ENCODE measurements around the gene RAP1GAP2.

RAP1GAP2 gene

DNA sequence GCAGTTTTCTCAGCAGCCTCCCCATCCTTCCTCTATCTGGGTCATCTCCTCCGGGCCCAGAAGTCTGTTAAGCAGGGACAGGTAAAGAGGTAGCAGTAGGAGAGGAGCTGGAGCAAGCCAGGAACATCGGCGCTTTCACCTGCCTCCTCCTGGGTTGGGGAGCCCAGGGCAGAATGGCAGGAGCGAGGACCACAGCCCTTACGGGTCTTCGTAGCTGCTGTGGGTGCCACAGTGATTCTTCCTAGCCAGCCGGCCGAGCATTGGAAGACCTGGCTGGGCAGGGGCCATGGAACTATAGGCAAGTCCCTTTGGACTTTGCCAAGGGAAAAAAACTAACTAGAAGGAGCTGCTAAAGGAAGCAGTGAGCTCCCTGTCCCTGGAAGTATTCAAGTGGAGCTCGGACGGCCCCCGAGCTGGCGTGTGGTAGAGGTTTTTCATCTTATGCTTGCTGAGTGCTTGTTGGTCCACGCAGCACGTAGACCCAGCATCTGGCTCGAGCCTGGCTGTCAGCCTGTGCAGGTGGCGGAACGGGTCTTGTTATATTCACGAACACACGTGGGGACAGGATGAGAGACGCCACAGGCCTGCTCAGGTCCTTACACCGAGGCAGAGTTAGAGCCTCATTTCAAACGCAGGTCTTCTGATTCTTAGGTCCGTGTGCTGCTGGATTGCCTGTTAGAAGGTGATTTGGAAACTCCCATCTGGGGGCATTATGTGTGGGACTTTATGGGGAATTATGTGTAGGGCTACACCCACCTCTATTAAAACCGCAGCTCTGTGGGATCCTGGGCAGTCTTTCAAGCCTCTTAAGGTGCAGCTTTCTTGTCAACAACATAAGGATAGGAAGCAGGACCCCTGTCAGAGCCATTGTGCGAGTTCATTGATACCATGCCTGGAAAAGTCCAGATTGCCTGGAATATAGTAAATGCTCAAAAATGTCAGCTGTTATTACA, 212.4 kb downstream of the RAP1GAP2 start:
- peaks cover 11% of the 10 kb centered on the region for H3K4me1 ChIP-seq (ENCODE audit: control insufficient read depth, insufficient read depth, low read length)
- H3K36me3 ChIP-seq (ENCODE audit: control insufficient read depth in 2 of 2, insufficient read depth in 1 of 2, low read length in 2 of 2) = peaks cover 4 to 45% of the 10 kb centered on the region in 2 experiments; a peak in 2 of 3 replicates
- H3K4me3 ChIP-seq (ENCODE audit: low read depth, low read length) = no peak overlapping the region
- H3K27ac ChIP-seq (ENCODE audit: extremely low read depth, low read depth, low read length) = no peak overlapping the region
- TF ChIP-seq EGR2 (tag by site-specific recombination; IDR thresholded peaks at IDR 0.05; ENCODE audit: low read depth) = peak; percentile 72; the same call in 1 of the 2 replicates
- no peak for TF ChIP-seq GLI4 (tag by site-specific recombination; IDR thresholded peaks at IDR 0.05)
- peak; percentile 78 for TF ChIP-seq ZFHX2 (tag by site-specific recombination; conservative IDR thresholded peaks at IDR 0.05)
- TF ChIP-seq ZNF600 (tag by site-specific recombination; IDR thresholded peaks at IDR 0.05) = peak; percentile 42; the same call in 1 of the 2 replicates
- ChIA-PET POLR2A (no interaction called here), CTCF (interaction anchor here (0.5 to 4.1 kb wide), 6 partner anchors 66 to 180 kb away, joined by 3 to 21 read pairs (median 5); no protein-coding TSS in a partner anchor)
- H3K9me3 ChIP-seq (ENCODE audit: control insufficient read depth, insufficient read depth, low read depth, low read length) = no peaks in the 10 kb centered on the region

- ChIA-PET POLR2A (no interaction called here), CTCF (interaction anchor here (0.9 to 6.7 kb wide), 2 partner anchors 161 kb away, joined by 5 to 91 read pairs; no protein-coding TSS in a partner anchor)
- peaks cover 4 to 45% of the 10 kb centered on the region in 2 experiments; a peak in 2 of 3 replicates for H3K36me3 ChIP-seq (ENCODE audit: control insufficient read depth in 2 of 2, insufficient read depth in 1 of 2, low read length in 2 of 2)
- TF ChIP-seq ZFP69B (tag by site-specific recombination; IDR thresholded peaks at IDR 0.05) (no peak), ZNF133 (tag by site-specific recombination; IDR thresholded peaks at IDR 0.05) (no peak), ZNF148 (tag by site-specific recombination; IDR thresholded peaks at IDR 0.05; ENCODE audit: borderline replicate concordance) (no peak), ZNF510 (tag by site-specific recombination; IDR thresholded peaks at IDR 0.05; ENCODE audit: insufficient replicate concordance) (no peak), CTCF (tag by site-specific recombination; IDR thresholded peaks at IDR 0.05) (no peak), ZNF501 (tag by site-specific recombination; IDR thresholded peaks at IDR 0.05) (no peak), ZNF2 (tag by site-specific recombination; IDR thresholded peaks at IDR 0.05) (no peak), ZNF19 (tag by site-specific recombination; IDR thresholded peaks at IDR 0.05; ENCODE audit: low read depth) (no peak)
- TF ChIP-seq, protein P1, sequence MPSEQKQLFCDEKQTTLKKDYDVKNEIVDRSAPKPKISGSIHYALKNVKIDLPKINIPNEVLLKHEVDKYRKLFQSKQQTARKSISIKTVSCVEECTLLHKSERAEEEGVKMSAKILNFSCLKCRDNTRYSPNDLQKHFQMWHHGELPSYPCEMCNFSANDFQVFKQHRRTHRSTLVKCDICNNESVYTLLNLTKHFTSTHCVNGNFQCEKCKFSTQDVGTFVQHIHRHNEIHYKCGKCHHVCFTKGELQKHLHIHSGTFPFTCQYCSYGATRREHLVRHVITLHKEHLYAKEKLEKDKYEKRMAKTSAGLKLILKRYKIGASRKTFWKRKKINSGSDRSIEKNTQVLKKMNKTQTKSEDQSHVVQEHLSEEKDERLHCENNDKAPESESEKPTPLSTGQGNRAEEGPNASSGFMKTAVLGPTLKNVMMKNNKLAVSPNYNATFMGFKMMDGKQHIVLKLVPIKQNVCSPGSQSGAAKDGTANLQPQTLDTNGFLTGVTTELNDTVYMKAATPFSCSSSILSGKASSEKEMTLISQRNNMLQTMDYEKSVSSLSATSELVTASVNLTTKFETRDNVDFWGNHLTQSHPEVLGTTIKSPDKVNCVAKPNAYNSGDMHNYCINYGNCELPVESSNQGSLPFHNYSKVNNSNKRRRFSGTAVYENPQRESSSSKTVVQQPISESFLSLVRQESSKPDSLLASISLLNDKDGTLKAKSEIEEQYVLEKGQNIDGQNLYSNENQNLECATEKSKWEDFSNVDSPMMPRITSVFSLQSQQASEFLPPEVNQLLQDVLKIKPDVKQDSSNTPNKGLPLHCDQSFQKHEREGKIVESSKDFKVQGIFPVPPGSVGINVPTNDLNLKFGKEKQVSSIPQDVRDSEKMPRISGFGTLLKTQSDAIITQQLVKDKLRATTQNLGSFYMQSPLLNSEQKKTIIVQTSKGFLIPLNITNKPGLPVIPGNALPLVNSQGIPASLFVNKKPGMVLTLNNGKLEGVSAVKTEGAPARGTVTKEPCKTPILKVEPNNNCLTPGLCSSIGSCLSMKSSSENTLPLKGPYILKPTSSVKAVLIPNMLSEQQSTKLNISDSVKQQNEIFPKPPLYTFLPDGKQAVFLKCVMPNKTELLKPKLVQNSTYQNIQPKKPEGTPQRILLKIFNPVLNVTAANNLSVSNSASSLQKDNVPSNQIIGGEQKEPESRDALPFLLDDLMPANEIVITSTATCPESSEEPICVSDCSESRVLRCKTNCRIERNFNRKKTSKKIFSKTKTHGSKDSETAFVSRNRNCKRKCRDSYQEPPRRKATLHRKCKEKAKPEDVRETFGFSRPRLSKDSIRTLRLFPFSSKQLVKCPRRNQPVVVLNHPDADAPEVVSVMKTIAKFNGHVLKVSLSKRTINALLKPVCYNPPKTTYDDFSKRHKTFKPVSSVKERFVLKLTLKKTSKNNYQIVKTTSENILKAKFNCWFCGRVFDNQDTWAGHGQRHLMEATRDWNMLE (tag by site-specific recombination; conservative IDR thresholded peaks at IDR 0.05; ENCODE audit: low read depth) = no peak
- H3K27ac ChIP-seq (ENCODE audit: extremely low read depth, low read depth, low read length) = no peak overlapping the region
- no peak overlapping the region for H3K4me3 ChIP-seq (ENCODE audit: low read depth, low read length)
- peaks cover 5% of the 10 kb centered on the region for H3K4me1 ChIP-seq (ENCODE audit: control insufficient read depth, insufficient read depth, low read length)
- H3K9me3 ChIP-seq (ENCODE audit: control insufficient read depth, insufficient read depth, low read depth, low read length) = no peaks in the 10 kb centered on the region
These were observed 213.2 kb downstream of the RAP1GAP2 start for GRCh38 chr17:3009411-3009920.
